OCI-LY3 (cell line): Measurements from ENCODE around the gene SLC44A3.

Source experiments
- H2AFZ ChIP-seq: fragments of 200-600, 300-600 bp; shearing (Covaris generic); 2 replicates; pipeline ENCODE4 v1.6.0; 2014; ENCODE audit warnings: antibody characterized with exemption, low read depth, low read length
- H3K27ac ChIP-seq: fragments of 200-600, 300-600 bp; sonication (generic); 2 replicates; pipeline ENCODE4 v1.5.1; 2014; ENCODE audit warnings: mild to moderate bottlenecking, low read length, moderate library complexity, mixed read lengths
- H3K27me3 ChIP-seq: fragments of 200-600, 300-600 bp; sonication (generic); 2 replicates; pipeline ENCODE4 v1.6.1; 2014; ENCODE audit warnings: low read depth, low read length, mixed read lengths
- H3K36me3 ChIP-seq: fragments of 200-600, 300-600 bp; sonication (generic); replicated peaks from 2 replicates; pipeline ENCODE3; 2014; ENCODE audit warnings: low read depth, low read length, mixed read lengths
- H3K4me1 ChIP-seq: fragments of 300-600, 200-600 bp; sonication (generic); 2 replicates; pipeline ENCODE4 v1.6.1; 2014; ENCODE audit warnings: low read length, mixed read lengths
- H3K4me2 ChIP-seq: fragments of 200-600, 300-600 bp; sonication (generic); 2 replicates; pipeline ENCODE4 v1.6.1; 2014; ENCODE audit warnings: low read length, mixed read lengths
- H3K4me3 ChIP-seq: fragments of 300-600, 200-600 bp; sonication (generic); 2 replicates; pipeline ENCODE4 v1.5.1; 2014; ENCODE audit warnings: antibody characterized with exemption, mild to moderate bottlenecking, low read length, moderate library complexity
- H3K79me2 ChIP-seq: fragments of 300-600, 200-600 bp; shearing (Covaris generic); 2 replicates; pipeline ENCODE4 v1.6.1; 2014; ENCODE audit warnings: mild to moderate bottlenecking, low read length, mixed read lengths
- H3K9ac ChIP-seq: fragments of 300-600, 200-600 bp; shearing (Covaris generic); 2 replicates; pipeline ENCODE4 v1.6.0; 2014; ENCODE audit warnings: mild to moderate bottlenecking, low read length, moderate library complexity
- H3K9me3 ChIP-seq: fragments of 200-600, 300-600 bp; shearing (Covaris generic); 2 replicates; pipeline ENCODE4 v1.6.1; 2014; ENCODE audit warnings: low read length, mixed read lengths; ENCODE audit not compliant: insufficient read depth
- H4K20me1 ChIP-seq: fragments of 200-600, 300-600 bp; sonication (generic); 2 replicates; pipeline ENCODE4 v1.6.1; 2016; ENCODE audit warnings: low read length, mixed read lengths; ENCODE audit not compliant: insufficient read depth
- CTCF ChIP-seq: fragments of 200-600, 300-600 bp; sonication (generic); IDR thresholded peaks from 2 replicates; pipeline ENCODE4 v1.5.1; 2014; ENCODE audit warnings: antibody characterized with exemption, low read length, low read depth
- EZH2phosphoT487 ChIP-seq: fragments of 200-600 bp; shearing (Covaris generic); IDR thresholded peaks from 2 replicates; pipeline ENCODE4 v1.6.1; 2018; ENCODE audit warnings: antibody characterized with exemption, mixed run types, low read depth

Gene SLC44A3

GRCh38 chr1:94899756-94900155 is 79.6 kb downstream of the SLC44A3 start:
- no peak for TF ChIP-seq CTCF
- no peak for TF ChIP-seq EZH2phosphoT487
- no peak overlapping the region for H3K27ac ChIP-seq

GRCh38 chr1:94901841-94902240 is 81.7 kb downstream of the SLC44A3 start:
- no peak overlapping the region for H3K4me2 ChIP-seq
- no peaks in the 10 kb centered on the region for H3K4me1 ChIP-seq
- no peaks in the 10 kb centered on the region for H3K9me3 ChIP-seq
- H3K27ac ChIP-seq = no peak overlapping the region
- TF ChIP-seq EZH2phosphoT487 = no peak
- no peak for TF ChIP-seq CTCF
- H2AFZ ChIP-seq = no peak overlapping the region
- H3K79me2 ChIP-seq = no peaks in the 10 kb centered on the region
- no peaks in the 10 kb centered on the region for H4K20me1 ChIP-seq
- H3K4me3 ChIP-seq = no peak overlapping the region
- no peaks in the 10 kb centered on the region for H3K27me3 ChIP-seq
- H3K9ac ChIP-seq = no peak overlapping the region
- H3K36me3 ChIP-seq = no peaks in the 10 kb centered on the region

More at GRCh38 chr1:94899756-94900155, 79.6 kb downstream of the SLC44A3 start:
- no peak overlapping the region for H3K4me2 ChIP-seq
- H2AFZ ChIP-seq = no peak overlapping the region
- no peak overlapping the region for H3K9ac ChIP-seq
- H3K27me3 ChIP-seq = no peaks in the 10 kb centered on the region
- H3K79me2 ChIP-seq = no peaks in the 10 kb centered on the region
- no peak overlapping the region for H3K4me3 ChIP-seq
- H3K4me1 ChIP-seq = no peaks in the 10 kb centered on the region
- H4K20me1 ChIP-seq = no peaks in the 10 kb centered on the region
- no peaks in the 10 kb centered on the region for H3K36me3 ChIP-seq
- no peaks in the 10 kb centered on the region for H3K9me3 ChIP-seq

- no peak overlapping the region for H3K27ac ChIP-seq
- no peaks in the 10 kb centered on the region for H4K20me1 ChIP-seq
- H3K27me3 ChIP-seq = no peaks in the 10 kb centered on the region
- H3K9ac ChIP-seq = no peak overlapping the region
- H3K4me2 ChIP-seq = no peak overlapping the region
- no peaks in the 10 kb centered on the region for H3K36me3 ChIP-seq
- H3K79me2 ChIP-seq = no peaks in the 10 kb centered on the region
- no peak overlapping the region for H2AFZ ChIP-seq
- H3K4me3 ChIP-seq = no peak overlapping the region
- H3K9me3 ChIP-seq = no peaks in the 10 kb centered on the region
- no peak for TF ChIP-seq EZH2phosphoT487
- TF ChIP-seq CTCF = no peak
- H3K4me1 ChIP-seq = no peaks in the 10 kb centered on the region
Observed at GRCh38 chr1:94903280-94904009, 83.3 kb downstream of the SLC44A3 start.

- Histone ChIP-seq H3K4me2 (no peak overlapping the region), H3K4me3 (no peak overlapping the region), H3K36me3 (no peaks in the 10 kb centered on the region), H4K20me1 (no peaks in the 10 kb centered on the region), H2AFZ (no peak overlapping the region), H3K4me1 (no peaks in the 10 kb centered on the region), H3K79me2 (no peaks in the 10 kb centered on the region), H3K27ac (no peak overlapping the region), H3K27me3 (no peaks in the 10 kb centered on the region), H3K9ac (no peak overlapping the region), H3K9me3 (no peaks in the 10 kb centered on the region)
- TF ChIP-seq EZH2phosphoT487 (no peak), CTCF (no peak)
Observed at GRCh38 chr1:94905207-94905606, 85.0 kb downstream of the SLC44A3 start.
